Tibial artery (tissue), 4 donors: ENCODE measurements around the gene CHRNG.

Experiments used
- DNase-seq, 2 donors: peaks; one replicate each; pipeline ENCODE4 v3.0.0-alpha.2; 2019
- H3K27ac ChIP-seq, 2 donors: fragments of 200-600 bp; sonication (generic) in 1 of 2; 1 replicate in 1 of 2; 2 replicates in 1 of 2; pipeline ENCODE4 v1.5.1; 2018 to 2019; ENCODE audit warnings: mild to moderate bottlenecking in 1 of 2
- H3K27me3 ChIP-seq, 2 donors: fragments of 200-600 bp; sonication (generic) in 1 of 2; one replicate each; pipeline versions ENCODE4 v1.5.1 to v1.6.0; 2016 to 2019
- H3K36me3 ChIP-seq, 3 donors: fragments of 200-600 bp; sonication (generic) in 2 of 3; one replicate each; pipeline ENCODE4 v1.5.1; 2016 to 2019; ENCODE audit warnings: mild to moderate bottlenecking in 2 of 3
- H3K4me1 ChIP-seq, 4 donors: fragments of 200-600 bp; sonication (generic) in 2 of 4; 1 replicate in 3 of 4; 2 replicates in 1 of 4; pipeline ENCODE4 v1.5.1; 2016 to 2019
- H3K4me3 ChIP-seq, 2 donors: fragments of 200-600 bp; sonication (generic) in 1 of 2; 1 replicate in 1 of 2; 2 replicates in 1 of 2; pipeline ENCODE4 v1.5.1; 2018 to 2019; ENCODE audit warnings: mild to moderate bottlenecking in 2 of 2
- H3K9me3 ChIP-seq, 3 donors: fragments of 200-600 bp; sonication (generic) in 1 of 3; one replicate each; pipeline ENCODE4 v1.5.1; 2016 to 2019
- CTCF ChIP-seq, 2 experiments: fragments of 200-600 bp in 1 of 2; fragments of 450-650 bp in 1 of 2; IDR thresholded peaks; one replicate each; pipeline ENCODE4 v1.5.1; 2017 to 2019; ENCODE audit warnings: antibody characterized with exemption in 2 of 2, mild to moderate bottlenecking in 1 of 2, moderate library complexity in 1 of 2
- intact Hi-C: fragments of 100-400 bp; cut with DNase I; formaldehyde crosslinking; loops from one replicate; pipeline ENCODE4 v1.15.0; 2023; ENCODE audit warnings: low total_unique reads

The CHRNG gene

GRCh38 chr2:232541195-232541960 lies 1.9 kb downstream of the CHRNG start:
- intact Hi-C loops = no loop called here
- Histone ChIP-seq H3K27me3 (peaks cover 0 to 33% of the 10 kb centered on the region in 2 donors), H3K36me3 (peaks cover 0 to 6% (median 0%) of the 10 kb centered on the region in 3 donors), H3K9me3 (peaks cover 0 to 2% (median 1%) of the 10 kb centered on the region in 3 donors), H3K4me3 (no peak overlapping the region), H3K4me1 (no peaks in the 10 kb centered on the region), H3K27ac (no peak overlapping the region)
- no peak for TF ChIP-seq CTCF (IDR thresholded peaks at IDR 0.05)
- no peak for DNase-seq

- H3K9me3 ChIP-seq = no peaks in the 10 kb centered on the region
- H3K27ac ChIP-seq = no peak overlapping the region
- no peak for DNase-seq
- intact Hi-C loops = no loop called here
- no peaks in the 10 kb centered on the region for H3K4me1 ChIP-seq
- no peak for TF ChIP-seq CTCF (IDR thresholded peaks at IDR 0.05)
- H3K4me3 ChIP-seq = no peak overlapping the region
- peaks cover 0 to 29% of the 10 kb centered on the region in 2 donors for H3K27me3 ChIP-seq
- H3K36me3 ChIP-seq = peaks cover 0 to 6% (median 6%) of the 10 kb centered on the region in 3 donors
Observed at GRCh38 chr2:232541961-232542714, 2.6 kb downstream of the CHRNG start.

- no peak for TF ChIP-seq CTCF (IDR thresholded peaks at IDR 0.05)
- Histone ChIP-seq H3K4me3 (no peak overlapping the region), H3K4me1 (no peaks in the 10 kb centered on the region), H3K36me3 (peaks cover 0 to 8% (median 6%) of the 10 kb centered on the region in 3 donors), H3K27ac (no peak overlapping the region), H3K27me3 (peaks cover 0 to 27% of the 10 kb centered on the region in 2 donors), H3K9me3 (no peaks in the 10 kb centered on the region)
- no peak for DNase-seq
- intact Hi-C loops = no loop called here
Observed at GRCh38 chr2:232542715-232543467, 3.4 kb downstream of the CHRNG start.

GRCh38 chr2:232543491-232543890 lies 4.0 kb downstream of the CHRNG start:
- peaks cover 0 to 8% (median 6%) of the 10 kb centered on the region in 3 donors for H3K36me3 ChIP-seq
- no peaks in the 10 kb centered on the region for H3K4me1 ChIP-seq
- H3K9me3 ChIP-seq = no peaks in the 10 kb centered on the region
- H3K27me3 ChIP-seq = peaks cover 0 to 27% of the 10 kb centered on the region in 2 donors
- intact Hi-C loops = no loop called here
- DNase-seq = no peak
- H3K4me3 ChIP-seq = no peak overlapping the region
- no peak overlapping the region for H3K27ac ChIP-seq
- no peak for TF ChIP-seq CTCF (IDR thresholded peaks at IDR 0.05)

- no peak overlapping the region for H3K27ac ChIP-seq
- peaks cover 0 to 22% of the 10 kb centered on the region in 2 donors for H3K27me3 ChIP-seq
- intact Hi-C loops = no loop called here
- H3K4me3 ChIP-seq = no peak overlapping the region
- H3K9me3 ChIP-seq = no peaks in the 10 kb centered on the region
- no peak for TF ChIP-seq CTCF (IDR thresholded peaks at IDR 0.05)
- H3K4me1 ChIP-seq = no peaks in the 10 kb centered on the region
- DNase-seq = no peak
- peaks cover 0 to 8% (median 6%) of the 10 kb centered on the region in 3 donors for H3K36me3 ChIP-seq
Observed at GRCh38 chr2:232543928-232544631, 4.6 kb downstream of the CHRNG start.
